Natural killer cell (primary cell): ENCODE measurements around the gene ABCC2. TPM values are rescaled to one million over a fixed set of nuclear protein-coding genes. Genes with fewer than 3 reads are reported as not detected.

Experiments used
- ATAC-seq, 3 donors: fragments of 150-1000 bp in 2 of 3; fragments of 200-7000 bp in 1 of 3; cut with Tn5 transposase; 1 replicate in 1 of 3; 2 replicates in 2 of 3; pipeline ENCODE4 v1.10.0; 2021; ENCODE audit warnings: mild to moderate bottlenecking in 2 of 3, moderate library complexity in 2 of 3
- DNase-seq, 2 donors: peaks; one replicate each; pipeline versions ENCODE4 v3.0.0 to v3.0.0-alpha.2; 2013 to 2021; ENCODE audit warnings: mixed read lengths in 1 of 2
- H3K27ac ChIP-seq: one replicate; pipeline ENCODE4 v1.5.1; 2013; ENCODE audit warnings: mild to moderate bottlenecking, low read length
- H3K27me3 ChIP-seq: one replicate; pipeline ENCODE4 v1.6.1; 2013; ENCODE audit warnings: low read length; ENCODE audit not compliant: control insufficient read depth, insufficient read depth
- H3K36me3 ChIP-seq: one replicate; pipeline ENCODE4 v1.6.1; 2013; ENCODE audit warnings: low read length; ENCODE audit not compliant: control insufficient read depth, insufficient read depth
- H3K4me1 ChIP-seq: one replicate; pipeline ENCODE4 v1.6.1; 2013; ENCODE audit warnings: low read length; ENCODE audit not compliant: control insufficient read depth, insufficient read depth
- H3K4me3 ChIP-seq: one replicate; pipeline ENCODE4 v1.5.1; 2013; ENCODE audit warnings: low read length
- H3K9me3 ChIP-seq: one replicate; pipeline ENCODE4 v1.6.1; 2013; ENCODE audit warnings: low read length; ENCODE audit not compliant: control insufficient read depth, insufficient read depth
- H3K27ac Mint-ChIP-seq, 2 donors: one replicate each; pipeline ENCODE4 v1.8.0; 2022; ENCODE audit warnings: mild to moderate bottlenecking in 2 of 2, mixed read lengths in 2 of 2, moderate library complexity in 1 of 2
- H3K27me3 Mint-ChIP-seq, 2 donors: one replicate each; pipeline ENCODE4 v1.8.0; 2022; ENCODE audit warnings: low read depth in 2 of 2, mixed read lengths in 2 of 2
- H3K36me3 Mint-ChIP-seq: one replicate; pipeline ENCODE4 v1.8.0; 2022; ENCODE audit warnings: mixed read lengths
- H3K4me1 Mint-ChIP-seq, 2 donors: one replicate each; pipeline ENCODE4 v1.8.0; 2022; ENCODE audit warnings: mixed read lengths in 2 of 2
- H3K4me3 Mint-ChIP-seq: one replicate; pipeline ENCODE4 v1.8.0; 2022; ENCODE audit warnings: mild to moderate bottlenecking, moderate library complexity, mixed read lengths
- H3K9me3 Mint-ChIP-seq, 2 donors: one replicate each; pipeline ENCODE4 v1.8.0; 2022; ENCODE audit warnings: mixed read lengths in 2 of 2
- CTCF ChIP-seq: fragments of 200-600 bp; IDR thresholded peaks from one replicate; pipeline ENCODE4 v1.8.0; 2022; ENCODE audit warnings: antibody characterized with exemption
- WGBS: methylation state at CpG from one replicate; pipeline ENCODE4 v1.1.7; 2013; ENCODE audit warnings: missing lambda C conversion rate; ENCODE audit not compliant: insufficient coverage; 5-methylcytosine and 5-hydroxymethylcytosine counted together
- intact Hi-C: fragments of 100-400 bp; cut with micrococcal nuclease; formaldehyde crosslinking; loops from one replicate; pipeline ENCODE4 v1.14.2; 2022
- total RNA-seq, 4 donors: library from RNA; stranded (reverse); fragments of 120-200 nt in 1 of 4; gene quantifications; one replicate each; pipeline versions ENCODE4 v1.2.3 to v1.2.4, GENCODE V29; 2013 to 2022

Gene ABCC2
- total RNA-seq, 3 donors from 2014 or later (not counting 1 experiment from before 2014, with no cell fraction given): 1.3 to 3.4 (median 2.7) TPM

- Histone ChIP-seq H3K4me1 (no peaks in the 10 kb centered on the region), H3K9me3 (no peaks in the 10 kb centered on the region), H3K27ac (no peak overlapping the region), H3K27me3 (no peaks in the 10 kb centered on the region), H3K4me3 (no peak overlapping the region), H3K36me3 (no peaks in the 10 kb centered on the region)
- Mint-ChIP-seq H3K4me1 (peaks cover 4 to 7% of the 10 kb centered on the region in 2 donors), H3K4me3 (no peak overlapping the region), H3K9me3 (no peaks in the 10 kb centered on the region), H3K27ac (no peak overlapping the region), H3K27me3 (peaks cover 0 to 5% of the 10 kb centered on the region in 2 donors), H3K36me3 (no peaks in the 10 kb centered on the region)
- WGBS: no CpG with 5 or more reads among the region's 1 CpG
- DNase-seq (no peak), ATAC-seq (no peak)
- intact Hi-C loops: no loop called here
- no peak for TF ChIP-seq CTCF
These were observed 4.3 kb upstream of the ABCC2 start for GRCh38 chr10:99777918-99778714.

GRCh38 chr10:99779335-99779734 lies 3.1 kb upstream of the ABCC2 start:
- no peaks in the 10 kb centered on the region for H3K27me3 ChIP-seq
- ATAC-seq (no peak), DNase-seq (no peak)
- intact Hi-C loops: no loop called here
- Mint-ChIP-seq H3K27me3 (peaks cover 0 to 5% of the 10 kb centered on the region in 2 donors), H3K27ac (no peak overlapping the region), H3K4me1 (peaks cover 4 to 7% of the 10 kb centered on the region in 2 donors), H3K4me3 (no peak overlapping the region), H3K36me3 (no peaks in the 10 kb centered on the region), H3K9me3 (no peaks in the 10 kb centered on the region)
- no peaks in the 10 kb centered on the region for H3K9me3 ChIP-seq
- H3K4me3 ChIP-seq: no peak overlapping the region
- 46% methylated on average over 2 of the region's 4 CpGs for WGBS
- TF ChIP-seq CTCF: no peak
- H3K36me3 ChIP-seq: no peaks in the 10 kb centered on the region
- H3K4me1 ChIP-seq: no peaks in the 10 kb centered on the region
- no peak overlapping the region for H3K27ac ChIP-seq

- TF ChIP-seq CTCF: no peak
- H3K27ac ChIP-seq: no peak overlapping the region
- H3K27me3 ChIP-seq: no peaks in the 10 kb centered on the region
- intact Hi-C loops: no loop called here
- H3K27me3 Mint-ChIP-seq: peaks cover 0 to 5% of the 10 kb centered on the region in 2 donors
- H3K4me3 ChIP-seq: no peak overlapping the region
- H3K36me3 ChIP-seq: no peaks in the 10 kb centered on the region
- H3K9me3 ChIP-seq: no peaks in the 10 kb centered on the region
- DNase-seq (no peak), ATAC-seq (no peak)
- no peak overlapping the region for H3K4me3 Mint-ChIP-seq
- 90% methylated on average over 5 of the region's 5 CpGs for WGBS
- no peaks in the 10 kb centered on the region for H3K9me3 Mint-ChIP-seq
- H3K36me3 Mint-ChIP-seq: no peaks in the 10 kb centered on the region
- H3K4me1 ChIP-seq: no peaks in the 10 kb centered on the region
- peaks cover 4 to 7% of the 10 kb centered on the region in 2 donors for H3K4me1 Mint-ChIP-seq
- H3K27ac Mint-ChIP-seq: no peak overlapping the region
These were observed 558 bp upstream of the ABCC2 start for GRCh38 chr10:99781734-99782429.
